HepG2 (cell line): ENCODE results near the gene PIK3R4. TPM values are rescaled to one million over a fixed set of nuclear protein-coding genes. Genes with fewer than 3 reads are reported as not detected.

Source experiments
- BCL6 ChIP-seq: IDR thresholded peaks from 2 replicates; pipeline ENCODE4 v1.6.1; 2016; ENCODE audit warnings: missing genetic modification reagents, missing compliant biosample characterization
- HNF4A ChIP-seq: sonication (generic); formaldehyde crosslinking; IDR thresholded peaks from 2 replicates; pipeline ENCODE4 v1.4.0; 2020; ENCODE audit warnings: missing genetic modification reagents
- HNF4G ChIP-seq, 2 experiments: sonication (generic) in 1 of 2; formaldehyde crosslinking in 1 of 2; IDR thresholded peaks; 2 replicates each; pipeline versions ENCODE4 v1.4.0 to v1.6.1; 2011 to 2020; ENCODE audit warnings: borderline replicate concordance in 2 of 2, low read depth in 2 of 2, mild to moderate bottlenecking in 2 of 2, low read length in 1 of 2, missing genetic modification reagents in 1 of 2, moderate library complexity in 1 of 2
- ISL2 ChIP-seq: sonication (generic); formaldehyde crosslinking; IDR thresholded peaks from 2 replicates; pipeline ENCODE4 v1.5.0; 2020; ENCODE audit warnings: missing genetic modification reagents
- MBD4 ChIP-seq: IDR thresholded peaks from 2 replicates; pipeline ENCODE4 v1.6.1; 2012; ENCODE audit warnings: low read length, inconsistent platforms, borderline replicate concordance
- NCOA2 ChIP-seq: sonication (generic); formaldehyde crosslinking; IDR thresholded peaks from 2 replicates; pipeline ENCODE4 v1.8.0; 2022; ENCODE audit warnings: inconsistent platforms
- SAP130 ChIP-seq: IDR thresholded peaks from 2 replicates; pipeline ENCODE4 v1.6.1; 2016; ENCODE audit warnings: low read depth
- TCF7 ChIP-seq: sonication (generic); IDR thresholded peaks from 2 replicates; pipeline ENCODE4 v1.6.1; 2016; ENCODE audit warnings: antibody characterized with exemption, low read depth
- ZMYM3 ChIP-seq: sonication (generic); formaldehyde crosslinking; IDR thresholded peaks from 2 replicates; pipeline ENCODE4 v1.5.1; 2020; ENCODE audit warnings: mild to moderate bottlenecking, missing genetic modification reagents
- ZNF382 ChIP-seq: sonication (generic); formaldehyde crosslinking; IDR thresholded peaks from 2 replicates; pipeline ENCODE4 v1.5.0; 2020; ENCODE audit warnings: missing genetic modification reagents, mild to moderate bottlenecking, borderline replicate concordance
- ZNF431 ChIP-seq: sonication (generic); formaldehyde crosslinking; IDR thresholded peaks from 2 replicates; pipeline ENCODE4 v1.9.0; 2022; ENCODE audit warnings: missing genetic modification reagents, low read depth, mild to moderate bottlenecking, borderline replicate concordance
- ZNF563 ChIP-seq: sonication (generic); formaldehyde crosslinking; IDR thresholded peaks from 2 replicates; pipeline ENCODE4 v1.8.0; 2022; ENCODE audit warnings: mild to moderate bottlenecking, moderate library complexity, missing genetic modification reagents
- ZNF572 ChIP-seq: sonication (generic); formaldehyde crosslinking; IDR thresholded peaks from 2 replicates; pipeline ENCODE4 v1.5.1; 2020; ENCODE audit warnings: mild to moderate bottlenecking, missing genetic modification reagents
- ZNF816 ChIP-seq: sonication (generic); formaldehyde crosslinking; IDR thresholded peaks from 2 replicates; pipeline ENCODE4 v1.8.0; 2022; ENCODE audit warnings: missing genetic modification reagents, mild to moderate bottlenecking, borderline replicate concordance
- ZSCAN30 ChIP-seq: sonication (generic); formaldehyde crosslinking; IDR thresholded peaks from 2 replicates; pipeline ENCODE4 v1.5.0; 2020; ENCODE audit warnings: mild to moderate bottlenecking, missing genetic modification reagents
- polyA plus RNA-seq, 8 experiments: library from polyadenylated mRNA; depleted of rRNA in 3 of 8; stranded (reverse) in 7 of 8; unstranded in 1 of 8; fragments of >200 nt; fragmentation: Illumina TruSeq in 4 of 8; extraction: Trizol in 4 of 8; gene quantifications; 2 replicates each; pipeline versions ENCODE4 v1.2.1 to v1.2.3, GENCODE V29; 2011 to 2016; ENCODE audit warnings: low read depth in 4 of 8, missing spikeins in 1 of 8, mixed read lengths in 1 of 8; ENCODE audit not compliant: insufficient read depth in 1 of 8
- total RNA-seq, 5 experiments: library from RNA; depleted of rRNA; stranded (reverse); fragments of >200 nt; fragmentation: Illumina TruSeq; extraction: Trizol; gene quantifications; 2 replicates each; pipeline ENCODE4 v1.2.3, GENCODE V29; 2016; ENCODE audit warnings: low read depth in 1 of 5
- TF ChIP-seq, protein P1 (sequence below): IDR thresholded peaks from 2 replicates; pipeline ENCODE4 v1.6.1; 2016; ENCODE audit warnings: mild to moderate bottlenecking, missing biosample characterization, missing genetic modification reagents
- TF ChIP-seq, protein P2 (sequence below): sonication (generic); formaldehyde crosslinking; IDR thresholded peaks from 2 replicates; pipeline ENCODE4 v1.5.0; 2020; ENCODE audit warnings: mild to moderate bottlenecking, missing genetic modification reagents
- TF ChIP-seq, protein P3 (sequence below): sonication (generic); formaldehyde crosslinking; conservative IDR thresholded peaks from 2 replicates; pipeline ENCODE4 v1.4.0; 2020; ENCODE audit warnings: mild to moderate bottlenecking, missing genetic modification reagents, moderate library complexity
- TF ChIP-seq, protein P4 (sequence below): sonication (generic); formaldehyde crosslinking; IDR thresholded peaks from 2 replicates; pipeline ENCODE4 v1.5.0; 2020; ENCODE audit warnings: missing genetic modification reagents
- TF ChIP-seq, protein P5 (sequence below): sonication (generic); formaldehyde crosslinking; IDR thresholded peaks from 2 replicates; pipeline ENCODE4 v1.8.0; 2022; ENCODE audit warnings: mild to moderate bottlenecking, missing genetic modification reagents, borderline replicate concordance
- TF ChIP-seq, protein P6 (sequence below): sonication (generic); formaldehyde crosslinking; conservative IDR thresholded peaks from 2 replicates; pipeline ENCODE4 v1.8.0; 2022; ENCODE audit warnings: mild to moderate bottlenecking, moderate library complexity, missing genetic modification reagents

The PIK3R4 gene
- total and polyA plus RNA-seq, 2 of the 13 experiments (the other 11 are each of a cell fraction or from before 2014, with no cell fraction given) = 22.4 to 26.0 TPM

DNA sequence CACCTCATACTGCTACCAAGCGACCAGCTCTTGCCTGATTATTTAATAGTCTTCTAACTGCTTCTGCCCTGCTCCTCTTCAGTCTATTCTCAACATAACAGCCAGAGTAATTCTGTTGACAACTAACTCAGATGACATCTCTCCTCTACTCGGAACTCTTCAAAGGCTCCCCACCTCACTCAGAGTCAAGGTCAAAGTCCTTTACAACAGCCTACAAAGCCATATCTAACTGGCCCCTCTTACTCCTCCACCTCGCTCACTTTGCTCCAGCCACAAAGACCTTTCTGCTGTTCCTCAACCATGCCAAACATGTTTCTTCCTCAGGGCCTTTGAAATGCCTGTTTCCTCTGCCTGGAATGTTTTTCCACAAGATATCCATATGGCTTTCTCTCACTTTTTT, 43.6 kb downstream of the PIK3R4 start (continued):
- TF ChIP-seq HNF4G (IDR thresholded peaks at IDR 0.05; ENCODE audit: borderline replicate concordance, low read depth, low read length) = 0 out of 2 replicates have a peak, but pooled peaks have one; percentile 8
- no peak for TF ChIP-seq HNF4G (CRISPR knock-in tag; IDR thresholded peaks at IDR 0.05; ENCODE audit: borderline replicate concordance, low read depth)
- no peak for TF ChIP-seq ZNF382 (CRISPR knock-in tag)
- no peak for TF ChIP-seq ZNF431 (CRISPR knock-in tag)
- TF ChIP-seq BCL6 (CRISPR knock-in tag) = 0 out of 2 replicates have a peak, but pooled peaks have one; percentile 12
- TF ChIP-seq, protein P1, sequence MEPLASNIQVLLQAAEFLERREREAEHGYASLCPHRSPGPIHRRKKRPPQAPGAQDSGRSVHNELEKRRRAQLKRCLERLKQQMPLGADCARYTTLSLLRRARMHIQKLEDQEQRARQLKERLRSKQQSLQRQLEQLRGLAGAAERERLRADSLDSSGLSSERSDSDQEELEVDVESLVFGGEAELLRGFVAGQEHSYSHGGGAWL (CRISPR knock-in tag) = no peak
- TF ChIP-seq NCOA2 = 0 out of 2 replicates have a peak, but pooled peaks have one; percentile 25
- 0 out of 2 replicates have a peak, but pooled peaks have one; percentile 25 for TF ChIP-seq SAP130
- no peak for TF ChIP-seq ZMYM3 (CRISPR knock-in tag)
- TF ChIP-seq, protein P2, sequence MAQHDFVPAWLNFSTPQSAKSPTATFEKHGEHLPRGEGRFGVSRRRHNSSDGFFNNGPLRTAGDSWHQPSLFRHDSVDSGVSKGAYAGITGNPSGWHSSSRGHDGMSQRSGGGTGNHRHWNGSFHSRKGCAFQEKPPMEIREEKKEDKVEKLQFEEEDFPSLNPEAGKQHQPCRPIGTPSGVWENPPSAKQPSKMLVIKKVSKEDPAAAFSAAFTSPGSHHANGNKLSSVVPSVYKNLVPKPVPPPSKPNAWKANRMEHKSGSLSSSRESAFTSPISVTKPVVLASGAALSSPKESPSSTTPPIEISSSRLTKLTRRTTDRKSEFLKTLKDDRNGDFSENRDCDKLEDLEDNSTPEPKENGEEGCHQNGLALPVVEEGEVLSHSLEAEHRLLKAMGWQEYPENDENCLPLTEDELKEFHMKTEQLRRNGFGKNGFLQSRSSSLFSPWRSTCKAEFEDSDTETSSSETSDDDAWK (CRISPR knock-in tag) = no peak
- TF ChIP-seq TCF7 = peak; percentile 68; the same call in 1 of the 2 replicates
- TF ChIP-seq ZSCAN30 (CRISPR knock-in tag) = no peak
- TF ChIP-seq, protein P3, sequence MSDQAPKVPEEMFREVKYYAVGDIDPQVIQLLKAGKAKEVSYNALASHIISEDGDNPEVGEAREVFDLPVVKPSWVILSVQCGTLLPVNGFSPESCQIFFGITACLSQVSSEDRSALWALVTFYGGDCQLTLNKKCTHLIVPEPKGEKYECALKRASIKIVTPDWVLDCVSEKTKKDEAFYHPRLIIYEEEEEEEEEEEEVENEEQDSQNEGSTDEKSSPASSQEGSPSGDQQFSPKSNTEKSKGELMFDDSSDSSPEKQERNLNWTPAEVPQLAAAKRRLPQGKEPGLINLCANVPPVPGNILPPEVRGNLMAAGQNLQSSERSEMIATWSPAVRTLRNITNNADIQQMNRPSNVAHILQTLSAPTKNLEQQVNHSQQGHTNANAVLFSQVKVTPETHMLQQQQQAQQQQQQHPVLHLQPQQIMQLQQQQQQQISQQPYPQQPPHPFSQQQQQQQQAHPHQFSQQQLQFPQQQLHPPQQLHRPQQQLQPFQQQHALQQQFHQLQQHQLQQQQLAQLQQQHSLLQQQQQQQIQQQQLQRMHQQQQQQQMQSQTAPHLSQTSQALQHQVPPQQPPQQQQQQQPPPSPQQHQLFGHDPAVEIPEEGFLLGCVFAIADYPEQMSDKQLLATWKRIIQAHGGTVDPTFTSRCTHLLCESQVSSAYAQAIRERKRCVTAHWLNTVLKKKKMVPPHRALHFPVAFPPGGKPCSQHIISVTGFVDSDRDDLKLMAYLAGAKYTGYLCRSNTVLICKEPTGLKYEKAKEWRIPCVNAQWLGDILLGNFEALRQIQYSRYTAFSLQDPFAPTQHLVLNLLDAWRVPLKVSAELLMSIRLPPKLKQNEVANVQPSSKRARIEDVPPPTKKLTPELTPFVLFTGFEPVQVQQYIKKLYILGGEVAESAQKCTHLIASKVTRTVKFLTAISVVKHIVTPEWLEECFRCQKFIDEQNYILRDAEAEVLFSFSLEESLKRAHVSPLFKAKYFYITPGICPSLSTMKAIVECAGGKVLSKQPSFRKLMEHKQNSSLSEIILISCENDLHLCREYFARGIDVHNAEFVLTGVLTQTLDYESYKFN (CRISPR knock-in tag) = peak; percentile 56
- no peak for TF ChIP-seq ZNF563
- TF ChIP-seq ZNF816 (CRISPR knock-in tag) = no peak
- TF ChIP-seq HNF4A (CRISPR knock-in tag) = peak; percentile 61
- peak; percentile 31; the same call in 1 of the 2 replicates for TF ChIP-seq ISL2 (CRISPR knock-in tag)
- TF ChIP-seq, protein P4, sequence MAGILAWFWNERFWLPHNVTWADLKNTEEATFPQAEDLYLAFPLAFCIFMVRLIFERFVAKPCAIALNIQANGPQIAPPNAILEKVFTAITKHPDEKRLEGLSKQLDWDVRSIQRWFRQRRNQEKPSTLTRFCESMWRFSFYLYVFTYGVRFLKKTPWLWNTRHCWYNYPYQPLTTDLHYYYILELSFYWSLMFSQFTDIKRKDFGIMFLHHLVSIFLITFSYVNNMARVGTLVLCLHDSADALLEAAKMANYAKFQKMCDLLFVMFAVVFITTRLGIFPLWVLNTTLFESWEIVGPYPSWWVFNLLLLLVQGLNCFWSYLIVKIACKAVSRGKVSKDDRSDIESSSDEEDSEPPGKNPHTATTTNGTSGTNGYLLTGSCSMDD = no peak
- no peak for TF ChIP-seq MBD4
- TF ChIP-seq, protein P5, sequence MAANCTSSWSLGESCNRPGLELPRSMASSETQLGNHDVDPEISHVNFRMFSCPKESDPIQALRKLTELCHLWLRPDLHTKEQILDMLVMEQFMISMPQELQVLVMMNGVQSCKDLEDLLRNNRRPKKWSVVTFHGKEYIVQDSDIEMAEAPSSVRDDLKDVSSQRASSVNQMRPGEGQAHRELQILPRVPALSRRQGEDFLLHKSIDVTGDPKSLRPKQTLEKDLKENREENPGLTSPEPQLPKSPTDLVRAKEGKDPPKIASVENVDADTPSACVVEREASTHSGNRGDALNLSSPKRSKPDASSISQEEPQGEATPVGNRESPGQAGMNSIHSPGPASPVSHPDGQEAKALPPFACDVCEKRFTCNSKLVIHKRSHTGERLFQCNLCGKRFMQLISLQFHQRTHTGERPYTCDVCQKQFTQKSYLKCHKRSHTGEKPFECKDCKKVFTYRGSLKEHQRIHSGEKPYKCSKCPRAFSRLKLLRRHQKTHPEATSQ (CRISPR knock-in tag) = no peak
- TF ChIP-seq, protein P6, sequence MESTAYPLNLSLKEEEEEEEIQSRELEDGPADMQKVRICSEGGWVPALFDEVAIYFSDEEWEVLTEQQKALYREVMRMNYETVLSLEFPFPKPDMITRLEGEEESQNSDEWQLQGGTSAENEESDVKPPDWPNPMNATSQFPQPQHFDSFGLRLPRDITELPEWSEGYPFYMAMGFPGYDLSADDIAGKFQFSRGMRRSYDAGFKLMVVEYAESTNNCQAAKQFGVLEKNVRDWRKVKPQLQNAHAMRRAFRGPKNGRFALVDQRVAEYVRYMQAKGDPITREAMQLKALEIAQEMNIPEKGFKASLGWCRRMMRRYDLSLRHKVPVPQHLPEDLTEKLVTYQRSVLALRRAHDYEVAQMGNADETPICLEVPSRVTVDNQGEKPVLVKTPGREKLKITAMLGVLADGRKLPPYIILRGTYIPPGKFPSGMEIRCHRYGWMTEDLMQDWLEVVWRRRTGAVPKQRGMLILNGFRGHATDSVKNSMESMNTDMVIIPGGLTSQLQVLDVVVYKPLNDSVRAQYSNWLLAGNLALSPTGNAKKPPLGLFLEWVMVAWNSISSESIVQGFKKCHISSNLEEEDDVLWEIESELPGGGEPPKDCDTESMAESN (CRISPR knock-in tag) = no peak
- no peak for TF ChIP-seq ZNF572 (CRISPR knock-in tag)
